GM03348 (cell line): ENCODE results near the gene CLSTN2.

Experiments used
- DNase-seq: peaks from one replicate; pipeline ENCODE4 v3.0.0; 2012; ENCODE audit warnings: low spot score

CLSTN2 gene

GRCh38 chr3:140341817-140342403 lies 406.9 kb downstream of the CLSTN2 start:
- no peak for DNase-seq

DNA sequence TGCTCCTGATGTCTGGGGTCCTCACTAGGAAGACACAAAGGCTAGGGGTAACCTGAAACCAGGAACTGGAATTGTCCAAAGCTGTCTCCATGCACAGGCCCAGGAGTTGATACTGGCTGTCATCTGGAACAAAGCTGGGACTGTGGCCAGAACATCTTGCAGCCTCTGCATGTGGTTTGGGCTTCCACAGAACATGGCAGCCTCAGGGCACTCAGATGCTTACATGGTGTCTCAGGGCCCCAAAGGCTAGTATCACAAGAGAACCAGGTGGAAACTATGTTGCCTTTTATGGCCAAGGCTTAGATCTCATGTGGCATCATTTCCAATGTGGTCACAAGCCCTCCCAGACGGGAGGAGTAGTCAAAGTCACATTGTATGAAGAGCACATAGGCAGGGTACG lies 407.7 kb downstream of the CLSTN2 start:
- no peak for DNase-seq

GRCh38 chr3:140343211-140344081 lies 408.5 kb downstream of the CLSTN2 start:
- DNase-seq: no peak

GRCh38 chr3:140344082-140344454 lies 409.1 kb downstream of the CLSTN2 start:
- no peak for DNase-seq

DNA sequence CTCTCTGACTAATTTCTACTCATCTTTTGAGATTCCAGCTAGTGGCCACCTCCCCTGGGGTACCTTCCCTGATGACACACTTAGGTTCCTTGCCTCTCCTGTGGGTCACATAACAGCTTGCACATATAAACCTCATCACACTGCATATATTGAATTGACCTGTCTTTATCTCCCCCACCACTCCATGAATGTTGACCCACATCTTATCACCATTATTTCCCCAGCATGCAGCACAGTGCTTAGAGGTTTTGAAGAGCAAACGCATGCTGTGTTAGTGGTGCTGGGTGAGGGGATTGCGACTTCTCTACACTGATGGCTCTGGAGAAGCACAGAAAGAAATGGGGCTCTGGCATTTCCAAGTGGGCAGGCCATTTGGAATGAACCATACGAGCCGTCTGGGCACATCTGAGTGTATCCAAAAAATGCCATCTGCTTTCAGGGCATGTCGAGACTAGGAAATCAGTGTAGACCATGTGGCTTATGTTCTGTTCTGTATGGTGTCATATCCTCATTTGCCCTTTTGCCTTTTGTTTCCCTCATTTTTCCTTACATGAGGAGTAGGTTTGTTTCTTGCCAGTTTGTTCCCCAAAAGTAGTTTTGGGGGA lies 409.7 kb downstream of the CLSTN2 start:
- DNase-seq: no peak

DNA sequence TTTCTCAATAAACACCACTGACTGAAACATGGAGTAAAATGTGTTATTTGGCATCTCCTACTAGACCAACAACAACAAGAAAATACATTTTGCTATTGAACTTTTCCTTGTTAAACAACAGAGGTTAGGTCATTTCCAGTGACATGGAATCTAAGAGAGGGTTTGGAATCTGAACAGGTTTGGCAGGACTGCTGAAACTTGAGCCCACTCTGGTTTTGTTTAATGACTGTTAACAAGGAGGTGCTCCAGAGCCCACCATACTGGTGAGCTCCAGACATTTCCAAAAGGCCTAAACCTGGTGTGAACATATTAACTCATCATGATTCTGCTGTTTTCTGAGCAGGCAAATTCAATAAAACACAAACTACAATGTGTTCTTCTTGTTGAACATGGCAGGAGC lies 412.2 kb downstream of the CLSTN2 start:
- no peak for DNase-seq

DNA sequence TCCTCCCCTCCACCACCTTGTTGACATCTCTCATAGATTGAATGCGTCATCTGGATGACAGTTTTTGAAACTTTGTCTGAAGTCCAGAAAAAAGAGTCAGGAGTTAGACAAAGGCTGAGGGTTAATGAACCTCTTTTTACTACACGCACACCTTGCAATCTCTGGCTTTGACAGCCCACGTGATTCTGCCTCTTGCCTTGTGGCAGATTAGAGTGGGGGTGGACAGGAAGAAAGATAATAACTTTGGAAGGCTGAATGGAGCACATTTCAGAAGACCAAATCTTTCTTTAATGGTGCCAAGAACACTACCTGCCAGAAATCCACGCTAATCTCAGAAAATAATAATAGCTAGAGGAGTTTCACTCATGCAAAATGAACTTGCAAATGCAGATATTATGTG lies 415.0 kb downstream of the CLSTN2 start:
- no peak for DNase-seq

DNA sequence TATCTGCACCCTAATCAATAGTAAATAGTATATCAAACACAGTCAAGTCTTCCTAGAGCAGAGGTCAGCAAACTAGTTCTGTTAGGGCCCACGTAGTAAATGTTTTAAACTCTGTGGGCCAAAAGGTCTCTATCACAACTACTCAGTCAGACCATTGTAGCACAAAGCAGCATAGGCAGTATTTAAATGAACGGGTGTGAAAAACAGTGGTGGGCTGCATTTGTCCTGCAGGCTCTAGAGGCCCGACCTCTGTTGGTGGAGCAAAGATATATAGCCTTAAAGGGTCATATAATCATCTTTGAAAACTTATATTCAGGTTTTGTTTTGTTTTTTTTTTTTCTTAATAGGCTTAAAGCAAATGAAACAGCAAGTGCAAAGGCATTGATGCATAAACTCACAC lies 416.5 kb downstream of the CLSTN2 start:
- DNase-seq: no peak

DNA sequence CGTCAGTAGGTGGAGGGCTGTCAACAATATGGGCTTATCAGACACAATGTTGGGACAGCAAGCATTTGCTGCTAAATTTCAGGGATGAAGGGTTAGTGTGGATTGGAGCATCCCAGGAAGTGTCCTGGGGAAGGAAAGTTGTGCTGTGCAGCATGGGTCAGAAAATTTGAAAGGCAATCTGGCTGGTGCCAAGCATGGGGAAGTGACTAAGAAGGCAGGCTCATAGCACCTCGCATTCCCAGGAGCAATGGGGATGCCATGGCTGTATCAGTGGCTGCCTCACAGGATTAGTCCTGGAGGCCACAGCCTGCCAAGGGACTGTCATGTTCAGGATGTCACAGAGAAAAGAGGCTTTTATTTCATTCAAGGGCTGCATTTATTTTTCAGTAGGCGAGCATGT lies 420.5 kb downstream of the CLSTN2 start:
- no peak for DNase-seq

- no peak for DNase-seq
Measured at GRCh38 chr3:140358686-140359085, 423.7 kb downstream of the CLSTN2 start.

GRCh38 chr3:140359233-140359995 lies 424.4 kb downstream of the CLSTN2 start:
- DNase-seq: no peak

GRCh38 chr3:140360332-140360731 lies 425.3 kb downstream of the CLSTN2 start:
- DNase-seq: no peak

DNA sequence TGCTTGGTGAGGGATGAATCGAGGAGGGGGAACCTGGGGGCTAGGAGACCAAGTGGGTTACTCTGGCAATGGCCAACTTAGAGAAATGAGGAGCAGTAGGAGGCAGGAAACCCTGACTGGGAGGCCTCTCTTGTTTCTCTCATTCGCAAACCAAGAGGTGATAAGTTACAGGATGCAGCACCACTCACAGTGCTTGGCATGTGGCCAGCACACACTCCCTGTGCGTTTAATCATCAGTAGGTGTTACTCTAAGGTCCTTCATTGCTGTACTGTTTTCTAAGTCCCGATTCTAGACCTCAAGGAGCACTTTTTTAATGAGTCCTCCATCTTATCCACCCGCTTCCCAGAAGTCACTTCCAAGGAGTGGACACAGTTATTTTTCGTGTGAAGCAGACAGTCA lies 428.8 kb downstream of the CLSTN2 start:
- no peak for DNase-seq

- DNase-seq: no peak
Measured at GRCh38 chr3:140365872-140366697, 431.1 kb downstream of the CLSTN2 start.

DNA sequence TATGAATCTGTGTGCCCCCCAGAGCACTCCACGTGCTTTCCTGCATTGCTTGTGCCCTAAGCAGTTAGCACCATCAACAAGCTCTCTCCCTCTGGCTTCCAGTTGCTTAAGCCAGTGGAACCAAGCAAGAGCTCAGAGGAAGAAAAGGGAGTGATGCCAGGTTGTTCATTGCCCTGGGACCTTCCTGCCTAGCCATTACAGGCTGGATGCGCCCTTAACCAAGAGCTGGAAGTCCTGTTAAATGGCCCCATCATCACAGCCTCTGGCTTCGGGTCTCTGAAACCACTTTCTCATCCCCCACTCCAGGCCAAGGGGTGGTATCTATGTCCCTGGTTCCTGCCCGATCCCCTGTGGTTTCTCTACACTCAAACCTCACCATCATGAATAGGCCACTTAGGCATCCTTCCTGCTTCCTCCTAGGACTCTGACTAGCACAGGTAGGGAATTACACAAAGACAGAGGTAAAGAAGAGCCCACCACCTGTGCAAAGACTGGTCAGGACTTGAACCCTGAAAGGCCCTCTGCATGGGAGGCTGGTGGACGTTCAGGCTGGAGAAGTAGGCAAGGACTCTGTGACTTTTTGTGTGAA lies 433.3 kb downstream of the CLSTN2 start:
- no peak for DNase-seq

- DNase-seq: no peak
Measured at GRCh38 chr3:140370686-140371085, 435.7 kb downstream of the CLSTN2 start.

DNA sequence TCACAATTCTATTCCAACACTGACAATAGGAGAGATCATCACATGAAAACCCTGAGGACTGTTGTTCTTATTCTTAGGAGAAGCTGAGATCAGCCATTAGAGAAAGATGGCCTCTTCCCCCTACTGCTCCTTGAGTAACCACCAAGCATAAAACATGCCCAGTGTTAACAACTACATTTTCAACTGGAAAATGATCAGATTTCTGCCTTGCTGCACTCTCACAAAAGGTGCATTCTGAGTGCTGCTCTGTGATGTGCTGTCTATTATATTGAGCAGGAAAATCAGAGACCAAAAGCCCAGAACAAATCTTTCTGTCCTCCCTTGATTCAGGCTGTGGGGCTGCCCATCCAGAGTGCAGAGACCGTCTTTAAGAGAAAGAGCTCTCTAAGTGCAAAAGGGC lies 438.2 kb downstream of the CLSTN2 start:
- DNase-seq: no peak

GRCh38 chr3:140375002-140375401 lies 440.0 kb downstream of the CLSTN2 start:
- no peak for DNase-seq

DNA sequence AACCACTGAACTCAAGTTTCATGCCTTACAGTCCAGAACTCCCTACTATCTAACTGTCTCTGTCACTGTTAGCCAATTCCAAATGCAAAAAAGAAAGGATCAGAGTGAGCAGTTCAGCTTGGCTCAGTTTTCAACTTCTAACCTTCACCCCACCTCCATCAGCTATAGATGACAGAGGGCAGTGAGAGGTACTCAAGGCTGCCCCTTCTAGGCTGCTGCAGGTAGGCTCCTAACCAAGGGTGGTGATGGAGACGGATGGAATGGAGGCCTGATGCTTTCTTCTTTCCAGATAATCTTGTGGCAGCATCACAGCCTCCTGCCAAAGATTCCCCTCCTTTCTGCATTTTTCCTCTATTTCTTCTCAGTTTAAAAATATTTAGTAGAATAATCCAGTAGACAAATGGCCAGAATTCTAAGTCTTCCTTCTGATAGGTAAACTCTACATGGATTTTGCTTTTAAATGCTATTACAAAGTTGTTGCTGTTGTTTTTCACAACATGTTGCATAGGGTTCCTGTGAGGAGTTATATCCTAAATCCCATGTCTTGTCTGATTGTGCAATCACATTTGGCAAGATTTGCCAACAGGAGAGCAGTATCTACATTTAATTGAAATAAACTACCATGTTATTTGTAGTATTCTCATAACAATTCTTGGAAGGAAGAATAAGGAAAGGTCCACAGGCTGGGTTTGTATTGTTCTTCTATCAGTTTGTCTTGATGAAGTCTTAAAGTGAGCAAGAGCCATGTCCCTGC lies 441.3 kb downstream of the CLSTN2 start:
- DNase-seq: no peak

GRCh38 chr3:140377644-140378043 lies 442.7 kb downstream of the CLSTN2 start:
- no peak for DNase-seq
